CD4-positive, alpha-beta T cell treated with Interleukin-4 for 1 hour (primary cell): ENCODE data around the gene MAT1A.
"Not testable (repeated sequence)": the region's sequence is repeated elsewhere in the genome, so short reads cannot be mapped to it uniquely, and the experiment has no call there.

ENCODE experiments used
- DNase-seq, 2 donors: peaks; one replicate each; pipeline ENCODE4 v3.0.0-alpha.2; 2020 to 2022

The MAT1A gene

DNA sequence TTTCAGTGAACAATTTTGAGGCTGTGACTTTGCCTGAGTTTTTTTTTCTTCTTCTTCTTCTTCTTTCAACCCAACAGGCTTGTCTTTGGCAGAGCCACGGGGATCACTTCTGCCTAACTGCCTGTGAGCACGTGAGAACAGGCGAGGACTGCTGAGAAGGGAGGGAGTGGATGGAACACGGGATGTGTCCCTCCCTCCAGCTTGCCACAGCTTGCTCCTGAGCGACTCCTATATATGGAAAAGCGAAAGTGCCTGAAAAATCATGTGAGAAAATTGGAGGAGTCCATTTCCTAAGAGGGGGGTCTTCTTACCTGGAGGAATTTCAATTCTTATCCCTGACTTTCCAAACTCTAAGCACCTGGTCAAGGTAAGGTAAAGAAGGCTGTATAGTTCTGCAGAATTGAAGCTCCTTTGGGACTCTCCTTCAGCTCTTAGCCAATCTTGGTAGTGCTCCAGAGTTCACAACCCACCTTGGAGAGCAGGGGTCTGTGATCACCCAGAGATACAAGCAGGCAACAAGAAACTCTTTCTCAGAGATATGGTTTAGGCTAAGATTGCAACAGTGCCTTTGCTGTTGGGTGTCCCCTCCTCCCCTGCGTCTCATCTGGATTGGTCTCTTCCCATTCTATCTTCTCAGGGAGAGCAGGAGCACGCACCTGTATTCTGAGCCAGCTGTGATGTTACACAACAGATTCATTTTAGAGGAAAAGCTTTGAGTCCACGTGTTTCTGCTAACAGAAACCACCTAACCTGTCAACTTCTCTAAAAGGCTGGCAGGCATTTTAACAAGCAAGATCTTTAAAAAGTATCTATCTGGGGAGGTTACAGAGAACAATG, at the start of gene MAT1A:
MAT1A (minus strand) TSS at position 208 of the 837 bp plus-strand sequence. CDS start 235 bp downstream, outside the sequence.
- DNase-seq, result no peak

DNA sequence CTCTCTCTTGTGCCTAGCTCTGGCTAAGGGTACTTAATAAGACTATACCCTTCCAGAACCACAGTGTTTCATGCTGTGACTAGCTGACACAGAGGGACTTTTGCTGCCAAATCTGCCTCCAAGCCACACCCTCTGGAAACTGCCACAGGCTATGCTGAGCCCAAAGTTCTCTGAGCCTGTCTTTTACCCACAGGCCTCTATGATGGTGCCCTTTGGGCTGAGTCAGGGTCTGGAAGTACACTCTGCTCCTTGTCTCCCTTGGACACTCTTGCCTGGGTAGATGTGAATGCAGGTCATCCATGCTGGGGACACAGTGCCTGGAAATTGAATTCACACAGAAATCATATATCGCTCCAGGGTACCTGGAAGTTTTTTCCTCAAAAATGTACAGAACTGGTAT, 44.5 kb upstream of the MAT1A start:
- no peak for DNase-seq

DNA sequence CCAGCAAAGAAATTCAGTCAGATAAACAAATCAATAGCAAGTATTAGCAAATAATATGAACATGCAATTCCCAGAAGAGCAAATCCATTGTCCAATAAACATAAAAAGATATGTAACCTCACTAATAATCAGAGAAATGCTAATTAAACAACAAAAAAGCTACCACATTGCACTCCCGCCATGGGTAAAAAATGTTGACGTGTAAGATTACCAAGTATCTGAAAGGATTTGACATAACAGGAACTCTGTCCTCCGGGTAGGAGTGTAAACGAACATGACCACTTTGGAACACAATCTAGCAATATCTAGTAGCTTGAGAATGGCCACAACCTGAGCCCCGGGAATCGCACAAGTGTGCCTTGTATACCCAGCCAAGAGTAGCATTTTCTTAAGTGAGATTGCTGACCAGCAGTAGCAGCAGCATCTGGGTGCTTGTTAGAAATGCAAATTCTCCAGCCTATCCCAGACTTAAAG, 35.5 kb upstream of the MAT1A start:
- DNase-seq, result no peak

DNA sequence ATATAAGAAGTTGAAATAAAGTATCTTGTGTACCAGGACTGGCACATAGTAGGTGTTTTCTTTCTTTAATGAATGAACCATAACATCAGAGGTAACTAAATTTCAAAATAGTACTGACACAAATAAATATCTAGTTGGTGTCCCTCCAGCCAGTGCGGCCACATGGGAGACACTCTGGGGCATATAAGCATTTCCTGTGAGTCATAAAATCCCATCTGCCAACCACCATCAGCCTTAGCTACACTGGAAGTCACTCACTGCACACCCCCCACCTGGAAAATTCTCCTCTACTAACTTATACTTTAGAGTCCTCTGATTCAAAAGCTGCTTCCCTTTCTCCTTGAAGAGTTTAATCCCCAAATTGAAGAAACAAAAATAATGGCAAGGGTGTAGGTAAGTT, 34.6 kb upstream of the MAT1A start:
- DNase-seq, result no peak

DNA sequence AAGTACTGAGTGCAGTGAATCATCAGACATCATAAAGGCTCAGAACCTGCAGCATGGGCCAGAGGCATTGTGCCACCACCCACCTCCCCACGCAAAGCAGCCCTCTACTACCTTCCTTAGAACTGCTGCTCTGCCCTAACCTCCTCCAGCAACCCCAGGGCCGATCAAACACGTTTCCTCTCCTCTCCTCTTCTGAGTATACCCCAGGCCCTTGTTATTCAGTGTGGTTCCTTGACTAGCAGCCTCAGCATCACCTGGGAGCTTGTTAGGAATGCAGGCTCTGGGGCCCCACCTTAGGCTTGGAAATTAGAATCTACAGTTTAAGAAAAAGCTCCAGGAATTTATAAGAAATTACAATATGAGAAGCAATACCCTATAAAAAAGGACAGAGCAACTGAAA, 33.9 kb upstream of the MAT1A start:
- no peak for DNase-seq

DNA sequence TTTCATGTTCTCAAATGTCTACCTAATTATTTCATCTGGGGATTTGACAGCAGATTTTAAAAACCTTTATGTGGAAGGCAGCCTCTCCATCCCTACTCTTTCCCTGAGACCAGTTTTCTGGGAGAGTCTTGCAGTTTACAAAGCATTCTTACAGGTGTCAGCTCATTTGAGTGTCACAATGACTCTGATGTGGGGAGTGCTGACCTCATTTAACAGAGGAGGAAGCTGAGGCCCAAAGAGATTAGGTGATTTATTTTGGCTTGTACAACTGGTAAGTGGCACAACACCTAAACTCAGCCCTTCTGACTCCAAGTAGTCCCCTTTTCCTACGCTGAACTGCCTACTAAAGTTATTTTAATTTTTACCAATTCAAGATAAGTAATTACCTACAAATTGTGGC, 33.3 kb upstream of the MAT1A start:
- no peak for DNase-seq

DNA sequence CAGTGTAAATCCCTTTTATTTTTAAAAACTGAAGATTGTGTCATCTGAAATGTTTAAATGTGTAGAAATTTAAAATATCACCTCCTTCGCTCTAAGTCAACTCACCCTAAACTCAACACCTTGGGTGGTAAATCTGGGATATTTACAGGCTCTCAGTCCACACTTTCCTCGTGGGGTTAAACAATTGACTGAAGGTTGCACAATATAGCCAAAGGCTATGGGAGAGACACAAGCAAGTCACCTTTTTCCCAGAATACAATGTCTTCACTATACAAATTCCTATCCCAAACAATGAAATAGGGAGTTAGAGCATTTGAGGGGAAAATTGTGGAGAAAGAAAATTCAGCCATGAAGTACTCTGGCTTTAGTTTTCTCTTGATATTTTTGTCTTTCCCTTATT, 32.7 kb upstream of the MAT1A start:
- no peak for DNase-seq

DNA sequence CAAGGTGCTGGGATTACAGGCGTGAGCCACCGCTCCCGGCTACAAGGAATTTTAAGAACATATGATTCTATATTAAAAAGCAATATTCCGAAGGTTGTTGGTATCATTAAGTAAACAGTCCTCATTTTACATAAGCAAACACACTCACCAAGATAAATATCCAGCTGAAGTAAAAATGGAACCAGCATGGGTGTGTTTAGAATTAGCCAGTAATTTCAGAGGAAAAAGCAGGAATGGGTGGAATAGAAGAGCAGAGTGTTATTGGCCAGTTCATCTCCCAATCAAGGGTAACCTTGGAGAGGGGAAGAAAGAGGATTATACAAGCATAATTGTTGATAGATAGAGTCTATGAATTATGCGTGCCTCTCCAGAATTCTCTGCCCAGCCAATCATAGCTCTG, 31.7 kb upstream of the MAT1A start:
- no peak for DNase-seq

DNA sequence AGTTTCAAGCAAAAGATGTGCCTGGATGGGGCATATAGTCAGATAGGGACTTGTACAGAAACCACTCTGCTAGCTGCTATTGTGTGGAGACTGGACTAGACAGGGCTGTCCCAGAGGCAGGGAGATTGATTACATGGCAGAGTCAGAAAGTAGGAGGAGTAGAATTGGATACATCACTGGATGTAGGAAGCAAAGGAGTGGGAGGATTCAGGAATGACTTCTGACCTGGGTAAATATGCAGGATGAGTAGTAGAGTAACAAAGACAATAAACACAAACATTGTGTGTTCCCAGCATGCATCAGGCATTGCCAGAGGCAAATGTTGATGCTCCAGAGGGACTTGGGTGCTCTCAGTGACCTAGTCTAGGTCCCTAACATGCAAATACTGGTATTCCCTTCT, 30.9 kb upstream of the MAT1A start:
- no peak for DNase-seq

DNA sequence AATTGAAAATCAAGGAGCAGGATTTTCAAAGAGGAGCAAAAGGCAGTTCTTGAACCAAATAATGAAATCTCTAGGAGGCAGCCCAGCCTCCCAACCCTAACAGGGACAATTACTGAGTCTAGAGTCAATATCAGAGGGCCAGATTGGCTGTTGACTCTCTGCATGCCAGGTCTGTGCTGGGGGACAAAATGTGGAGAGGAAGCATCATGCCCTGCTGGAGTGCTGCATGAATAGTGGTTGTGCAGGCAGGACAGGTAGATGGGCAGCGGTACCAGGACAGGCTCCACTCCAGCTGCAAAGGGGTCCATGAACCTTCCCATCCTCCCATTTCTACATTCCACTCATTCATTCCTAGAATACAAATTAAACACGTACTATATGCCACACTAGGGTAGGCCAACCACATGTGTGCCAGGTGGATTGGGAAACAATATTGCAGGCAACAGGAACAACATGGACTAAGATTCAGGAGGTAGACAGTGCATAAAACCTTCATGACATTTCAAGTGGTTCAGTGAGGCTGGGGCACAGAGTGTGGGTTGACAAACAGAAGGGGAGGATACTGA, 30.4 kb upstream of the MAT1A start:
- DNase-seq, result no peak

DNA sequence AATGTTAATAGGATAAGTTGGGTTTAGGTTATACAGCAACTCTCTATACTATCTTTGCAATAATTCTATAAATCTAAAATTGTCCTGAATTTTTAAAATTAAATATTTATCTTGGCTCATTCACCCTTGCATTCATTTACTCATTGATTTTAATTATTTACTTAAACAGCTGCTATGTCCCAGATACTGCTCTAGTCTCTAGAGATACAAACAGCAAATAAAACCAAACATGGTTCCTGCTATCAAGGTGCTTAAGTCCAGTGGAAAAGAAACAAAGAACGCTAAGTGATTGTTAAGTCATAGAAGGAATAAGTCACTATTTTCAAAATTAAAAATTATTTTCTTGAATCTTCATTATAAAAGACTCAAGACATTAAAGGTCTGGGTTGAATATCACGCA, 29.9 kb upstream of the MAT1A start:
- DNase-seq, result no peak

DNA sequence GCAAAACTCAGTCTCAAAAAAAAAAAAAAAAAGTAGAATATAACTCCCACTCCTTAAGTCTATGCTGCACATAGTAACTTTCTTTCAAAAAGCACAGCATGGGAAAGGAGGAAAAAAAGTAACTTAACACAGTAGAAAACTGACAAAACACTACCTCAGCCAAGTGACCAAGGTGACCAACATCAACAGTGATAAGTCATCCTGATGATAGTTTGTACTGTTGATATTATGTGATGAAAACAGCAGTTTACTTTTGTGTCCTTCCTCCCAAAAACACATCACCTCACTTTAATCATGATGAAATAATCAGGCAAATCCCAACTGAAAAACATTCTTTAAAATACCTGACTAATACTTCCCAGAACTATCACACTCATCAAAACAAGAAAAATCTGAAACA, 29.3 kb upstream of the MAT1A start:
- DNase-seq, result no peak

DNA sequence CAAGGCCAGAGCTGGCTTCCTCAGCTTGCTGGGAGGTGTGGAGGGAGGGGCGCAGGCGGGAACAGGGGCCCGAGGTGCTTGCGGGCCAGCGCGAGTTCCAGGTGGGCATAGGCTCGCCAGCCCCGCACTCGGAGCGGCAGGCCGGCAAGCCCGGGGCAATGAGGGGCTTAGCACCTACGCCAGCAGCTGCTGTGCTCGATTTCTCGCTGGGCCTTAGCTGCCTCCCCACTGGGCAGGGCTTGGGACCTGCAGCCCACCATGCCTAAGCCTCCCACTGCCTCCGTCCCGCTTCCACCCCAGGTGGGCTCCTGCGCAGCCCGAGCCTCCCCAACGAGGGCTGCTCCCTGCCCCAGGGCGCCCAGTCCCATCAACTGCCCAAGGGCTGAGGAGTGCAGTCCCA, 25.9 kb upstream of the MAT1A start:
- no peak for DNase-seq

DNA sequence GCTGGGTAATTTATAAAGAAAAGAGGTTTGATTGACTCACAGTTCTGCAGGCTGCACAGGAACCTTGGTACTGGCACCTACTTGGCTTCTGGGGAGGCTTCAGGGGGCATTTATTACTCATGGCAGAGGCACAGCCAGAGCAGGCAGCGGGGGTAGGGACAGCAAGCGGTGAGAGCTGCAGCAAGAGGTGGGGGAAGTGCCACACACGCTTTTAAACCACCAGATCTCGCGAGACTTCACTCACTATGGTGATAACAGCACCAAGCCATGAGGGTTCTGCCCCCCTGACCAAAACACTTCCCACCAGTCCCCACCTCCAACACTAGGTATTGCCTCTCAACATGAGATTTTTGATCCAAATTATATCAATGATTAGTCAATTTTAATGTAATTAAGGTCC, 24.1 kb upstream of the MAT1A start:
- DNase-seq, result no peak

DNA sequence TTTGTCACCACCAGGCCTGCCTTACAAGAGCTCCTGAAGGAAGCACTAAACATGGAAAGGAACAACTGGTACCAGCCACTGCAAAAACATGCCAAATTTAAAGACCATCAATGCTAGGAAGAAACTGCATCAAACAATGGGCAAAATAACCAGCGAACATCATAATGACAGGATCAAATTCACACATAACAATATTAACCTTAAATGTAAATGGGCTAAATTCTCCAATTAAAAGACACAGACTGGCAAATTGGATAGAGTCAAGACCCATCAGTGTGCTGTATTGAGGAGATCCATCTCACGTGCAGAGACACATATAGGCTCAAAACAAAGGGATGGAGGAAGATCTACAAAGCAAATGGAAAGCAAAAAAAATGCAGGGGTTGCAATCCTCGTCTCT, 16.5 kb upstream of the MAT1A start:
- not testable (repeated sequence) for DNase-seq

DNA sequence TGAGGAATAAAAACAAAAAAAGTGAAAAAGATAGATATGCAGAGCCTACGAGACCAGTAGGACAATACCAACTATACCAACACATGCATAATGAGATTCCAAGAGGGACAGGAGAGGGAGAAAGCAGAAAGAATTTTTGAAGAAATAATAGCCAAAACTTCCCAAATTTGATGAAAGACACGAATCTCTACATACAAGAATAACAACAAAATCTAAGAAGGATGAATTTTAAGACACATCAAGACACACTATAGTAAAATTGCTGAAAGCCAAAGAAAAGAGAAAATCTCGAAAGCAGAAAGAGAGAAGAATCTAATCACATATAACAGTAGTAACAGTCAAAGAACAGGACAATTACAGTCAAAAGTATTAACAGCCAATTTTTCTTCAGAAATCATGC, 7.5 kb upstream of the MAT1A start:
- DNase-seq, result no peak

DNA sequence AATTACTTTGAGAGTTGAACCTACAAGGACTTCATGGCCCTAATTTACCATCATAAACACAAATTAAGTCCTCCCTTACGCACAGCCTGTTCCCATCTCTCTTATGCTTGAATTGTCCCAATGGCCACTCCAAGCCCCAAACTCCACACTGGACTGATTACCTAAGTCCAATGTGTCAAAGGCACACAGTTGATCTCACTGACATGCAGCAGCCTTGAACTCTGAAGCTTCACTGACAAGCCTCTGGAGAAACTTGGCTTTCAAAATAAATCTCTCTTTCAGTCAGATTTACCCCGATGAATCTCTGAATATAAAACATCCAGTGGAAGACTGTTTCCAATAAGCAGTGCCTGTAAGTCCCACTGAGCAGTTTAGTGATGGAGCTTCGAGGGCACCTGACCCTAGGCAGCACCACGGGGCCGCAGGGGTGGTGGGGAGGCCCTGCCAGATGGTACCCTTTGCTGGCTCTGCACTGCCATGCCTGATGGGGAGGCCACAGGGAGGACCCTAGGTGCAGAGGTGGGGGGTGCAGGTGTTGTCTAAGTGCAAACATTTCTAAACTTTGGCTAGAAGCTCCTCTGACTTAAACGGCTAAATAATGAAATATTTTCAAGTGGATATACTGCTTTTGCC, 3.3 kb upstream of the MAT1A start:
- no peak for DNase-seq

DNA sequence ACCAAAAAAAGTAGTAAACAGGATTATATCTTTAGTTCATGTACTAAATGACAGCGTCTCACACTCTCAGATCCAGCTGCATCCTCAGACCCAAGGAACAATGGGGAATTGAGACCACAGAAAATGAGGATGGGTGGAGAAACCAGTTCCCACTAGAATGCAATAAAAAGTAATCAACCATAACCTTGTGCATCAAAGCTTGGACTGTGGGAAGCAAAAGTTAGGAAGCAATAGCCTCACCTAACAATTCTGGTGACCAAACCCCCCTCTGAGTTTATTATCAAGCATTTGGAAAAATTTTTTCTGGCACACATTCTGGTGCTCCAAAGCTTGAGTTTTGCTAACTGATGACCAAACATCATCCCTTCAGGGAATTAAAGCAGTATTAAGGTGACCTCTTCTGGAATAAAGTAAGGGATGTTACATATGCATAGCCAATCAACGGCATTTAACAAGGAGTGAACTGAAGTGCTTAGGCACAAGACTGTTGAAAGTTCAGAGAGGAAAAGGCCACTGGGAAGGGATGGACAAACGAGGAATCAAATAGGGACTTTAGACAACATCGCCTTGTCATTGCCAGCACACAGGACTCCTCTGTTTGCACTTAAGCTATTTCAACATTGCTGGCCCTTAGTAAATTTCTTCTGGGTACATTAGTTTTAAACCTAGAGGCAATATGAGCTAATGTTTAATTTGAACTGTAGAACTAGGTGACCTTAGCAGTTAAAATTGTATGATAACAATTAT, 1.2 kb upstream of the MAT1A start:
- DNase-seq, result no peak

DNA sequence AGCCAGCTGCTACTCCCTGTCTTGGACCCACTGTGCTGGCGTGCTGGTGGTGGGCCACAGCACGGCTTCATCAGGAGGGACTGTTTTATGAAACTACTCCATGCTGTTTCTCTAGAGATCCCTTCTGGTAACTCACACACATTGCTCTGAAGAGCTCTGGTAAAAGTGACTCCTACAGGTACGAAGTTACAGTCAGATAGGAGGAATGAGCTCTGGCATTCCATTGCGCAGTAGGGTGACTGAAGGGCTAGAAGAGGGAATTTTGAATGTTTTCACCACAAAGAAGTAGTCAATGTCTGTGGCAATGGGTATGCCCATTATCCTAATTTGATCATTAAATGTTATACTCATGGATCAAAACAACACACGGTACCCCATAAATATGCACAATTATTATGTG, 609 bp downstream of the MAT1A start:
- DNase-seq, result no peak

DNA sequence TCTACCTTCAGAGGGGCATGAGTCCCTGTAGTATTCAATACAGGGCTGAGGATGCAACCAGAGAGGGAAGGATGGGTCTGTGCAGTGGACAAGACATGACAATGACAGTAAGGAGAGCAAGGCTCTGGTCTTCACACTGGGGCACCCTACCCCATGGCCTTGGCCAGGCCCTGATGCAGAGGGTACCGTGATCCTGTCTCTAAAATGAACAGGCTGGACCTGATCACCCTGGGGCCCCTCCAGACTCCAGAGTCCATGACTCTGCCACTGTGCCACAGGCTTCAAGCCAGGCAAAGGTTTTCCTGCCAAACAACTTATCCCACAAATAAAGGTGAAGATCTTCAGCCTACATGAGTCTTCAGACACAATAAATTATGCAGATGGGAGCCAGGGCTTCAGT, 4.9 kb downstream of the MAT1A start:
- DNase-seq, result no peak

DNA sequence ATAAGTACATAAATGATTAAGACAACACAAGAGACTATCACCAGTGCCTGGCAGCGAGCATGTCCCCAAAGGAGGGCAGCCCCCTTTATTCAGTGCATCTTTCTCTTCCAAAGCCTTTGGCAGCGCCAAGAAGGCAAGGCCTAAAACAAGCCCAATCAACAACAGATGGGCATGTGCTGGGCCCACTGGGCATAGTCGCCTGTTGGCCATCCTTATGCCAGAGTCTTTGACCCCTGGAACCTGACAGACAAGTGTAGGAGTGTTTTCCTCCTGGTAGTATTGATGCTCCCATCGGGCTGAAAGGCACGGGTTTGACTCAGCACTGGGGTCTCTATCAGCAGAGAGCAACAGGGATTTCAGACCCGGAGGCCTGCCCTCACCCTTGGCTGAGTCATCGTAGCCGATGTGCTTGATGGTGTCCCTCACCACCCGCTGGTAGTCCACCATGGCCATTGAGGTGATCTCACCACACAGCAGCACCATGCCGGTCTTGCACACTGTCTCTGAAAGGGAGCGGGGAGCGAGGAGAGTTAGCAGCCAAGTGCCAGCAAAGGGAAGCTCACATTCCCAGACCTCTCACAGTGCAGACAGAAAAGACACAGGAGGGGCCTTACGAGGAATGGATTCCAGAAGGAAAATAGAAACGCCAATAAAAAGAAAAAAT, 5.8 kb downstream of the MAT1A start:
- DNase-seq, result no peak

DNA sequence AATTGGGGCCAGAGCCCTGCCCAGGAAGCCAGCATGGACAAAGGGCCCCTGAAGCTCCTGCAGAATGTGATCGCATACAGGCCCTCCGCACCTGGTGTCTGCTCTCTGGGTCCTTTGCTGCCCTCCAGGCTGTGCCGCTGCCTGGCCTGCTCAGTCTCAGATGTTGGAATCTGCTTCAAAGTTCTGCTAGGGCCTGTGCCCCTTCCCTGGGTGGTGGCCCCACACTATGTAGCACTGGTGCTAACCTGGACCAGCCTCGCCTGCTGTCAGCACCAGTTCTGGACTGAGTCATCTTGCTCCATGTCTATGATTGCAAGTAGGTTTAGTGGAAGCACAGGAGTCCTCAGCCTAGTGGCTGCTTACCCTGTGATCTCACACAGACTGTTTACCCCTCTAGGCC, 6.3 kb downstream of the MAT1A start:
- no peak for DNase-seq
